Activated CD8-positive, alpha-beta memory T cell treated with anti-CD3 and anti-CD28 coated beads, Interleukin-2, amount 50 U/mL, for 24 hours (primary cell): Measurements from ENCODE around the gene ORAI3.

Experiments
- DNase-seq: peaks from one replicate; pipeline ENCODE4 v3.0.0-alpha.2; 2020; ENCODE audit errors: extremely low read depth

The ORAI3 gene

DNA sequence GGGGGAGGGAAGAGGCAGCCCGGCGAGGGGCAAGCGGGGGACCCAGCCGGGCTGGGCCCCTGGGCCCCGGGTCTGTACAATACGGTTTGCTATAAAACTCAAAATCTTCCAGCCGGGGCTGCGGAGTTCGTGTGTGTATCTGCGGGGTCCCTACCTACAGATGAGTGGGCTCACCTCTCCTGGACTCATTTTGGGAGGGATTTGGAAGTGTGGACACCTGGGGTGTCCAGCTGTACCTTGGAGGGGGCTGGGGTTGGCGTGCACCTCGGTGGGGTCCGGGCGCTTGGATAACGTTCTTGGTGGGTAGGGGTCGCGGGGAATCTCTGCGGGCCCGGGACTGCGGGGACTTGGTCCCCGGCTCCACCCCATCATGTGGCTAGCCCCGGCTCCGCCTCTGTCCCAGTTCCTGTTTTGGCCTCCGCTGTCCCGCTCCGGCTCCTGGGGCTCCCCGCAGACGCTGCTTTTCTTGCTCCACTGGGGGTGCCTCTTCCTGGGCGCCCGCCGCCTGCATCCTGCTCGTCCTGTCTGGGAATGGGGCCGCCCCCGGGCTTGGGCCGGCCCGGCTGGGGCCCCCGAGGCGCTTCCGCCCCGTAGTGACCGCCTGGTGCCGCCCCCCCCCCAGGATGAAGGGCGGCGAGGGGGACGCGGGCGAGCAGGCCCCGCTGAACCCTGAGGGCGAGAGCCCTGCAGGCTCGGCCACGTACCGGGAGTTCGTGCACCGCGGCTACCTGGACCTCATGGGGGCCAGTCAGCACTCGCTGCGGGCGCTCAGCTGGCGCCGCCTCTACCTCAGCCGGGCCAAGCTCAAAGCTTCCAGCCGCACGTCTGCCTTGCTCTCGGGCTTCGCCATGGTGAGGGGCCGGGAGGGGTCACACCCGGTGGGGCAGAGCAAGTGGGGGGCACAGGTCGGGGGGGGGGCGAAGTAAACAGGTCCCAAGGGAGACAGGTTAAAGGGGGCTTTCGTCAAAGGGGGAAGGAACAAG lies at the start of gene ORAI3:
Gene ORAI3, plus strand, starts transcription at position 402 of the 983 bp plus-strand sequence. Its CDS starts 222 bp downstream, at position 624.
- no peak for DNase-seq

DNA sequence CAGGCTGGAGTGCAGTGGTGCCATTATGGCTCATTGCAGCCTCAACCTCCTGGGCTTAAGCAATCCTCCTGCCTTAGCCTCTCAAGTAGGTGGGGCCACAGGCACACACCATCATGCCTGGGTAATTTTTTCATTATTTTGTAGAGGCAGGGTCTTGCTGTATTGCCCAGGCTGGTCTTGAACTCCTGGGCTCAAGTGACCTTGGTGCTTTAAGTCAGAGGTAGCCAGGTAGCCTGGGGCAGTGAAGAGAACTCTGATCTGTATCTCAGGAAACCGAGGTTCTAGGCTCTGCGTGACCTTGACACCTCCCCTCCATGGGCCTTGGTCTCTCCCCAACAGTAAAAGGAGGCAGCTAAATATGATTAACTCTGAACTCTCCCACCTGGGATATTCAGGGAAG lies 49.1 kb upstream of the ORAI3 start:
- no peak for DNase-seq

DNA sequence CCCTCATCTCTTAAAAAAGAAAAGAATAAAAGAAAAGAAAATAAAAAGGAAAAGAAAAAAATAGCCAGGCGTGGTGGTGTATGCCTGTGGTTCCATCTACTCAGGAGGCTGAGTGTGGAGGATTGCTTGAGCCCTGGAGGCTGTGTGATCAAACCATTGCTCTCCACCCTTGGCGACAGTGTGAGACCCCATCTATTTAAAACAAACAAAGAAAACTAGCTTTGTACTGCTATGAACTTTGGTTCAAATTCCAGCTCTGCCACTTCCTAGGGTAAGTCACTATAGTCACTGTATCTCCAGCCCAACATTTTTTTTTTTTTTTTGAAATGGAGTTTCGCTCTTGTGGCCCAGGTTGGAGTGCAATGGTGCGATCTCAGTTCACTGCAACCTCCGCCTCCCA lies 48.3 kb upstream of the ORAI3 start:
- no peak for DNase-seq

DNA sequence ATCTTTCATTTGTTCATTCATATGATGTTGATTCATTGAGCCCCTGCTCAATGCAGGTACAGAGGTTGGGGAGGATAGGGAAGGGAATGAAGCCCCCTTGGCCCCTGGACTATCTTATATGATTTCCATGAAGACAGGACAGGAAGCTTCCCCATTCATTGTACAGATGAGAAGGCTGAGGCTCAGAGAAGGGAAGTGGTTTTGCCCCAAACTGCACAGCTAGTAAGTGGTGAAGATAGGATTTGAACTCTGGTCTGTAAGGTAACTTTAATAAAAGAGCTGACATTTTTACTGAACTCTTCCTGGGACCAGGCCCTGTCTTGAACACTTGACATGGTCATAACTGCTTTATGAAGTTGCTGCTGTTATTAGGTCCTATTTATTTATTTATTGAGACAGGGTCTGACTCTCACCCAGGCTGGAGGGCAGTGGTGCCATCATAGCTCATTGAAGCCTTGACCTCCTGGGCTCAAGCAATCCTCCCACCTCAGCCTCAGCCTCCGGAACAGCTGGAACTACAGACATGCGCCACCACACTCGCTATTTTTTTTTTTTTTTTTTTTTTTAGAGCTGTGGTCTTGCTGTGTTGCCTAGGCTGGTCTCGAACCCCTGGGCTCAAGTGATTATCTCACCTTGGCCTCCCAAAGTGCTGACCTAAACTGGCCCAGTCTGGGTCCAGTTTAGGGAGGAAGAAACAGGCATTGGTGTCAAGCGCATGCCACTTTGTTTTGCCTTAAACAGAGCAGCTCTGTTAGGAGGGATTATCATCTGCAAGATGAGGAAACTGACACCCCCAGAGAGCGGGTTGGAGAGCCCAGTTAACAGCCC lies 47.5 kb upstream of the ORAI3 start:
- DNase-seq: no peak

DNA sequence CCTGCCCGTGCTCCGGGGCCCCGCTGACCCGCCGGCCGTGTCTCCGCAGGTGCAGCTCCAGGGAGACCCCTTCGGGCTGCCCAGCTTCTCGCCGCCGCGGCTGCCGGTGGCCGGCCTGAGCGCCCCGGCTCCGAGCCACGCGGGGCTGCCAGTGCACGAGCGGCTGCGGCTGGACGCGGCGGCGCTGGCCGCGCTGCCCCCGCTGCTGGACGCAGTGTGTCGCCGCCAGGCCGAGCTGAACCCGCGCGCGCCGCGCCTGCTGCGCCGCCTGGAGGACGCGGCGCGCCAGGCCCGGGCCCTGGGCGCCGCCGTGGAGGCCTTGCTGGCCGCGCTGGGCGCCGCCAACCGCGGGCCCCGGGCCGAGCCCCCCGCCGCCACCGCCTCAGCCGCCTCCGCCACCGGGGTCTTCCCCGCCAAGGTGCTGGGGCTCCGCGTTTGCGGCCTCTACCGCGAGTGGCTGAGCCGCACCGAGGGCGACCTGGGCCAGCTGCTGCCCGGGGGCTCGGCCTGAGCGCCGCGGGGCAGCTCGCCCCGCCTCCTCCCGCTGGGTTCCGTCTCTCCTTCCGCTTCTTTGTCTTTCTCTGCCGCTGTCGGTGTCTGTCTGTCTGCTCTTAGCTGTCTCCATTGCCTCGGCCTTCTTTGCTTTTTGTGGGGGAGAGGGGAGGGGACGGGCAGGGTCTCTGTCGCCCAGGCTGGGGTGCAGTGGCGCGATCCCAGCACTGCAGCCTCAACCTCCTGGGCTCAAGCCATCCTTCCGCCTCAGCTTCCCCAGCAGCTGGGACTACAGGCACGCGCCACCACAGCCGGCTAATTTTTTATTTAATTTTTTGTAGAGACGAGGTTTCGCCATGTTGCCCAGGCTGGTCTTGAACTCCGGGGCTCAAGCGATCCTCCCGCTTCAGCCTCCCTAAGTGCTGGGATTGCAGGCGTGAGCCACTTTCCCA lies 46.6 kb upstream of the ORAI3 start:
- DNase-seq: no peak

DNA sequence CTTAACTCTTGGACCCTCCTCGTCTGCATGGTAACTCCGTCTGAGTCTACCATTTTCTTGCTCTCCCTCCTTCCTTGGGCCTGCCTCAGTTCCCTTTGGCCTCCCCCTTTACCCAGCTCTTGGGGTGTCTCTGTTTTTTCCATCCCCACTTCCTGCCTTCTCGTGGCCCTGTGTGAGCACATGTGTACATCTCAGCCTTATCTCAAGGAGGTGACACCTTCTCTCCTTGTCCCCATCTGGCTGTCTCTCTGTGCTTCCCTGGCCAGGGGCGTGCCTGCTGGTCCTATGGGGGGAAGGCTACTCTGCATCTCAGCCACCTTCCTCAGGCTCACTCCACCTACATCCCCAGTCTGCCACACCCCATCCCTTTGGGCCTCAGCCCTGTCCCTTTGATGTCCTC lies 45.9 kb upstream of the ORAI3 start:
- DNase-seq: no peak

DNA sequence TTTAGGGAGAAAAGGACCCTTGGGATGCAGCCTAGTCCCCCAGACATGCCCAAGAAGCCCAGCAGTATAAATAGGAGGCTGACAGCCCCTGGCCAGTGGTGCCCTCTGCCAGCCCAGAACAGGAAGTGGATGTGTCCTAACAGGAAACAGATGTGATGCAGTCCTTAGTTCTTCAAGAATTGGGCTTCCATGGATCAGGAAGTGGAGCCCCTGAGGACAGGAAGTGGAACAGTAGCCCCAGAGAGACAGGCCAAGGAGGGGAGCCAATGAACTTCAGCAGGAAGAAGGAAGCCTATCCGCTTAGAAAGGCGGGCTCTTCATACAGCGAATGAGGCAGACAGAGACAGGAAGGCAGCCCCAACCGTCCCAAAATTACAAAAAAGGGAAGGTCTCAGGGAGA lies 45.3 kb upstream of the ORAI3 start:
- no peak for DNase-seq

DNA sequence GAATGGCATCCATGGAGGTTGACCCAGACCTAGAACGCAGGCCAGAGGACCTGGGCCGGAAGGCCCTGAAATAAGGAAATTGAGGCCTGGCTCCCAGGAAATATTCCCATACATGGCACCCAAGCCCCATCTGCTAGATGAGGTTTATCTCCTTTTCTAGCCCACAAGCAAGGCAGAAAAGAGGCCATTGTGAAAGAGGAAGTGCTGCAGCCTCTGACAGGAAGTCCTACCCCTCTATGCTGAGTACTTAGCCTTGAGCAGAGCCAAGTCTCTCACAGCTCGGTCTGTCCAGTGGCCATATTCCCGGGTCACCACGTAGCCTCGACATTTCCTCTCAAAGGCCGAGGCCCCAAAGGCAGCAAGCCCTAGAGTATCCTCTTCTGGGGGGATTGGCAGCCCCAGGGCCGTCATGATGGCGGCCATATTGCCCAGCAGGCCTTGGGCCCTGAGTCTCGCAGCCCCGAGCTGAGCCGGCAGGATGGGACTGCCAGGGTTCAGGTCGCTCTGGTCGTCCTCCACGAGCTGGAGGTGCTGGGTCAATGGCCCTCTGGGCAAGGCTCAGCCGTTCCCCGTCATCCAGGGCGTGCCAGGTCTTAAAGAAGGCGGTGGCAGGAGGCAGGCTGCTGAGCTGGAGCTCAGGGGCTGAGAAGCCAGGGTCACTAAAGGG lies 44.6 kb upstream of the ORAI3 start:
- no peak for DNase-seq

DNA sequence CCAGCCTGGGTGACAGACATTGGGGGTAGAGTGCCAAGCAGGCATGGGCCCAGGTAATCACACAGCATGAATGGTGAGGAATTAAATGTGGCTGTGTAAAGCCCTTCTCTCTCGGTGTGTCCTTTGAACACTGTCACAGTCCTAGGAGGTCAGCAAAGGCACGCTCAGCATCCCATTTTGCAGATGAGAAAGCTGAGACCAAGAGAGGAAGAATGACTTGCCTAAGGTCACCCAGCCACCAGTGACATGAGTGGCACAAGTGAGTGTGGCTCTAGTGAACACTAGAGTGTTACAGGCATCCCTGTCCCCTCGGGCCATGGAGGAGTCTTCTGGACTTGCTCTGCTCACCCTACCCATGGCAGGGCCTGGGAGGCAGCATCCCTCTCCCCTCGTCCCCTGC lies 41.8 kb upstream of the ORAI3 start:
- DNase-seq: no peak

DNA sequence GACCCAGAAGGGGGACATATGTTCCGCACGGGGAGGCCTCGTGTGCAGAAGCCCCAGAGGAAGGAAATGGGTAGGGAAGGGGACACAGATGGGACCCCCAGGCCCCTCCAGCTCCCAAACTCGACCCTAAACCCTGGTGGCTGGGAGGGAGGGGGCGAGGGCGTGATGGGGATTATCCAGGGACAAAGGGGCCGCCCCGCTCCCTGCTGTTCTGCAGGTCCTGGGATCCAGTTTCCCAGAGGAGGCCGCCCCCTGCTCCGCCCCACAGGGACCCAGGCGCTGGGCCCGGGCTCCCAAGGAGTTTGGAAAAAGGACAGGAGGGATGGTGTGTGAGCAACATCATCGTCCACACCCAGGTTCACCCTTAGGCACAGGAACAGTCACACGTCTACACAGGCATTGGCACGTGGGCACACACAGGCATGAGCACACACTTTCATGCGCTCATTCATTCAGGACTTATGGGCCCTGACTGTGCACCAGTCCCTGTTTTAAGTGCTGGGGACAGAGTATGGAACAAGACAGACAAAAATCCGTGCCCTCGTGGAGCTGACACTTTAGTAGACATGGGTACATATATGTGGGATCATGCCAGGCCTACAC lies 38.3 kb upstream of the ORAI3 start:
- no peak for DNase-seq

DNA sequence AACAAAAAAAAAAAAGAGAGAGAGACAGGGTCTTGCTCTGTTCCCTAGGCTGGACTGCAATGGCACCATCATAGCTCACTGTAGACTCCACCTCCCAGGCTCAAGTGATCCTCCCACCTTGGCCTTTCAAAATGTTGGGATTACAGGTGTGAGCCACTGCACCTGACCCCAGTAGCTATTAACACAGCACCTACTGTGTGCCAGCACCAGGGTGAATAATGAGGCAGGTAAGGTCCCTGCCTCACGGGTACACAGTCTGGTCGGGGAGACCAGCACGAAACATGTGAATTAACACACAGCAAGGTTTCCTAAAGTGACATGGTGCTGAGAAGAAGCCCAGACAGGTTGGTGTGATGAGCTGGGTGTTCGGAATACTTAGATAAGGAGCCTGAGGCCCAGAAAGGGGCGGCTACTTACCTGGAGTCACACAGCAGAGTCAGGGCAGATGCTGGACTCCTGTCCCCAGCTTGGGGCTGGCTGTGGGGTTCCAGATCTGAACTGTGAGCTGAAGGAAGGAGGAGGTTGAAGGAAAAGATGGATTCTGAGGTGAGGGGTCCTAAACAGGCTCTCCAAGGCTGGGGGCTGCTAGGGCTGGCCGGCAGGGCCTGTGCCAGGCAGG lies 36.0 kb upstream of the ORAI3 start:
- no peak for DNase-seq

DNA sequence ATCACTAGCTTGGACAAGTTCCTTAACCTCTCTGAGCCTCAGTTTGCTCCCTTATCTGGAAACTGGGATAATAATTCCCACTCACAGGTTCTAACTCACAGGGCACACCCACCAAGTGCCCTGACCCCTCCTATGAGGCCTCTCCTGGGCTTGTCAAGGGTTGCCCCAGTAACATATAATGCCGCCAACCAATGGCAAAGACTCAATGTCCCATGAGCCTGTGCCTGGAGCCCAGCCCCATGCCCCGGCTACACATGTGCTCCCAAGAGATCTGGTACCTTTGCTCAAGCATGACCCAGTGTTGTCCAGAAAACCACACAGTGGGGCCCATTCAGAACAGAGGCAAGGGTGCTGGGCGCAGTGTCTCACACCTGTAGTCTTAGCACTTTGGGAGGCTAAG lies 34.0 kb upstream of the ORAI3 start:
- DNase-seq: no peak

DNA sequence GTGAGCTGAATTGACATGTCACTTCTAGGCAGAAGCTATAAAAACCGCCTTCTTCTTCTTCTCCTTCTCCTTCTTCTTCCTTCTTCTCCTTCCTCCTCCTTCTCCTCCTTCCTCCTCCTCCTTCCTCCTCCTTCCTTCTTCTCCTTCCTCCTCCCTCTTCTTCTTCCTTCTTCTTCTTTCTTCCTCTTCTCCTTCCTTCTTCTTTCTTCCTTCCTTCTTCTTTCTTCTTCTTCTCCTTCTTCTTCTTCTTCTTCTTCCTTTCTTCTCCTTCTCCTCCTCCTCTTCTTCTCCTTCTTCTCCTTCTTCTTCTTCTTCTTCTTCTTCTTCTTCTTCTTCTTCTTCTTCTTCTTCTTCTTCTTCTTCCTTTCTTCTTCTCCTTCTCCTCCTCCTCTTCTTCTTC lies 30.3 kb upstream of the ORAI3 start:
- DNase-seq: no peak

DNA sequence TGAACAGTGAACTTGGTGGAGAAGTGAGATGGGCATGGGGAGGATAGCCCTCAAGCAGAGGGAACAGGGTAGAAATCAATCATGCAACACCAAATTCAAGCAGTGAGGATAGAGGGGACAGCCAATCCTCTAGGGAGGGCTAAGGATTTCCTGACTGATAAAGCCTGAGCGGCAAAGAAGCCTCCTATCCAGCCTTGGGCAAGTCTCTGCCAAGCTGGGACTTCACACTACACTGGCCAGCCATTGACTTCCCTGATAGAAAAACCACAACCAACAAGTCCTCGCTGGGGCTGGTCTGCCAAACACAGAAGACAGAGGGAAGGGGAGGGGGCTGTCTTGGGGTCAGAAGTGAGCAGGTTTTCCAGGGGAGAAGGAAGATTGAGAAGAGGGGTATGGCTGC lies 28.0 kb upstream of the ORAI3 start:
- no peak for DNase-seq

DNA sequence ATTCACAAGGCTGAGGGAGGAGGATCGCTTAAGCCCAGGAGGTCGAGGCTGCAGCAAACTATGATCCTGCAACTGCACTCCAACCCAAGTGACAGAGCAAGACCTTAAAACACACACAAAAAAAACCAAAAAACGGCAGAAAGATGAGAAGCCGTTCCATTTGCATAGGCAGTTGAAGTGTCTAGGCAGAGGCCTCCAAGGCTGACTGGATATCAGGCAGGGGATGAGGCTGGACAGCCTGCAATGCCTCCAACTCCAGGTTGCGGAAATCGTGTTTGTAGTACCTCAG lies 27.5 kb upstream of the ORAI3 start:
- no peak for DNase-seq

DNA sequence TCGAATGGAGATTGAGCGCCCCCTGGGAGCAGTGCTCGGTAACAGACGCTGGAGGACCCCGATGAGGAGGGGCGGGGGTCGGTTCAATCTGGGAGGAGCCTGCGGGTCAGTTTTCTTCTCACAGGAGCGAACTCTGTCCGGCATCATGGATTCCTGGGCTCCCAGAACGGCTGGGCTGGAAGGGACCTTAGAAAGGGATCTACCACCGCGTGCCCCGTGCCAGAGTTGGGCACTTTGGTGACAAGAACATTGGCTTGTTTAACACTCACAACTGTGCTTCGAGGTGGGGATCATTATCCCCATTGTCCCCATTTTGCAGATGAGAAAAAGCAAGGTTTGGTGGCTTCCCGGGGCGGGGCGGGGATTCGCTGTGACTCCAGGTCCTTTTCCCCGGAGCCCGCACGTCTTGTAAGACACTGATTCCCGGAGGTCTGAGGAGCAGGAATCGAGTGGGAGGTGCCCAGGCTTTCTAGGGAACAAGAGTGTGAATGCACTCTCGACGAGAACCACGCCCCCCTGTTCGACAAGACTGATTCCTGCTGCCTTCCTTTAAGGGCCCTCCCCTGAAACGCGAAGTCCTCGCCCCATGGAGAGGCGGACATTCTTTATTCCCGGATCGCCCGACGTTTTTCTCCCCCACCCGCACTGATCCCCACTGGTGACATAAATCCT lies 27.0 kb upstream of the ORAI3 start:
- peak; percentile 69 for DNase-seq

DNA sequence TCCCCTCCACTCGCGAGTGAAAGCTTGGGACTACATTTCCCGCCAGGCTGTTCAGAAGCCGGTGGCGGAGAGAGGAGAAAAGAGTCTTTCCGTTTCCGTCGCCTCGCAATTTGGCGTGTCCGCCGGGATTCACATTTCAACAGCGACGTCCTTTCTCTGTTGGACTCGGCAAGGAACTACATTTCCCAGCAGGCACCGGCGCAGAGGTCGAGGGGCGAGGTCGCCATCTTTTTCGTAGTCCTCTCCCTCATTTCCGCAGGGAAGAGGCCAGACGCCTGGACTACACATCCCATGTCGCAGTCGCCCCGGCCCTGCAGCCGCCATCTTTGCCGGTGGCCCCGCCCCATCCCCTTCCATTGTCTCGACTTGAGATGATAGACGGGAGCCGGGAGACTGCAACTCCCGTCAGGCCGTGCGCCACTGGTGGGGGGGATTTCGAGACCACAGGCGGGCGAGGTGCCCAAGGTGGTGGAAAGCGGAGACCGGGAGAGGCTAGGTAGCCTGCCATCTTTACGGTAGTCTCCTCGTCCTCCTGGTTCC lies 26.4 kb upstream of the ORAI3 start:
- DNase-seq: peak; percentile 100

DNA sequence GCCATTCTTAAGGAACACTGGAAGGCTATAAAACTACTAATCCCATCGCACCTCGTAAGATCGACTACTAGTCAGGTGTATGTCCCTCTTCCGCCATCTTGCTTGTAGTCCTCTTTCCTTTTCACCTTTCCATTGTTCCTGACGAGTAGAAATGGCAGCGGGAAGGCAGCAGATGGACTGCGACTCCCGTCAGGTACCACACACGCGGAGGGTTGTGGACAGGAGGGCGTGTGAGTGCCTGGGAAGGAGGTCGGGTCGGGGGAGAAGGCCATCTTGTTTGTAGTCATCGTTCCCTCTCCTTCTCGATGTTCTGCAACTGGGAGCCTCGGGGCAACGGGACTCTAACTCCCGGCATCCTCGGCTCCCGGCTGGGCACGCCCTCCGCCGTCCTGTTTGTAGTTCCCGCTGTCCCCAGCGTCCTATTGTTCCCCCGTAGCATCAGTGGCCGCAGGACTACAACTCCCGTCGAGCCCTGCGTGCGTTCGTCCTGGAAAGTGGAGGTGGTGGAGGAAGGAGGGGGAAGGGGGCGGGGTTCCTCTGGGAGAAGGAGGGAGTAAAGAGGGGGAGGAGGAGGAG lies 25.8 kb upstream of the ORAI3 start:
- DNase-seq: peak; percentile 92

DNA sequence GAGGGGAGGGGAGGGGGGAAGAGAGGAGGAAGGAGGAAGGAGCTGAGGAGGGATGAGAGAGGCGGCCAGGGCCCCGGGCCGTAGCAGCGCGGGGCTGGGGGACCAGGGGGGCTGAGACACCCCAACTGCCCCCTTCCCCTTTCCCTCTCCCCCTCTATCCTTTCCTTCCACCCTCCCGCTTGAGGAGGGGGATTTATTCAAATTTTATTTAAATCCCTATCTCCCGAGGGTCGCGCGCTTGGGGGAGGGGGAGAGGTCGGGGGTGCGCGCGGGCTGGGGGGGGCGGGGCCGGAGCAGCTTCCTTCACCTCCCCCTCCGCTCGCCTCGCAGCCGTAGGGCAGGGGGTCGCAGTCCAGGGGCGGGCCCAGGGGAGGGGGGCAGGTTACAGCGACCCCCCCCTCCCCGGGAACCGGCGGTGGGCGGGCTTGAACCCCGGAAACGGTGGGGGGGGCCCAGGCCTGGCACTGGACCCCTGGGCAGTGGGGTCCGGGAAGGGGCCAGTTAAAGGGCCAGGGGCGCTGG lies 25.3 kb upstream of the ORAI3 start, which contains the start of gene FBXL19:
Gene FBXL19, plus strand, starts transcription at position 19 of the 522 bp plus-strand sequence. CDS start 2,183 bp downstream, outside the sequence.
- no peak for DNase-seq
